CD4-positive, alpha-beta T cell (primary cell): ENCODE results near the gene RNF138. TPM values are rescaled to one million over a fixed set of nuclear protein-coding genes. Genes with fewer than 3 reads are reported as not detected.

Source experiments
- ATAC-seq: fragments of 200-7000 bp; cut with Tn5 transposase; one replicate; pipeline ENCODE4 v1.10.0; 2022; ENCODE audit warnings: mild to moderate bottlenecking; ENCODE audit not compliant: poor library complexity
- CTCF ChIA-PET: fragments of 350-600 bp; sonication (Branson Sonifier 250); formaldehyde crosslinking; loops from one replicate; lab custom pipeline; 2021; ENCODE audit warnings: antibody characterized with exemption, inconsistent platforms; lab: Charles Lee
- POLR2A ChIA-PET: fragments of 350-600 bp; sonication (Branson Sonifier 250); formaldehyde crosslinking; loops from one replicate; lab custom pipeline; 2021; ENCODE audit warnings: antibody characterized with exemption, inconsistent platforms; lab: Charles Lee
- DNase-seq, 14 experiments: peaks; one replicate each; pipeline ENCODE4 v3.0.0-alpha.2; 2013 to 2020; ENCODE audit warnings: mixed read lengths in 2 of 14
- H3K27ac ChIP-seq, 2 donors: one replicate each; pipeline versions ENCODE4 v1.5.1 to v1.7.0; 2013; ENCODE audit warnings: low read length in 2 of 2, low read depth in 1 of 2, mild to moderate bottlenecking in 1 of 2
- H3K27me3 ChIP-seq, 2 experiments: 1 replicate in 1 of 2; 2 replicates in 1 of 2; pipeline versions ENCODE4 v1.6.1 to v1.7.0; 2013; ENCODE audit warnings: low read length in 2 of 2, control low read depth in 1 of 2, mild to moderate bottlenecking in 1 of 2, moderate library complexity in 1 of 2; ENCODE audit not compliant: insufficient read depth in 2 of 2, control insufficient read depth in 1 of 2
- H3K36me3 ChIP-seq: one replicate; pipeline ENCODE4 v1.6.1; 2013; ENCODE audit warnings: low read length, control low read depth; ENCODE audit not compliant: insufficient read depth
- H3K4me1 ChIP-seq: one replicate; pipeline ENCODE4 v1.6.1; 2013; ENCODE audit warnings: low read length, control low read depth; ENCODE audit not compliant: insufficient read depth
- H3K4me3 ChIP-seq: one replicate; pipeline ENCODE4 v1.5.1; 2013; ENCODE audit warnings: mild to moderate bottlenecking, low read length, moderate library complexity
- H3K9me3 ChIP-seq, 2 experiments: 1 replicate in 1 of 2; 2 replicates in 1 of 2; pipeline versions ENCODE4 v1.6.1 to v1.7.0; 2013; ENCODE audit warnings: low read length in 2 of 2, mild to moderate bottlenecking in 2 of 2, control low read depth in 1 of 2, moderate library complexity in 1 of 2; ENCODE audit not compliant: control insufficient read depth in 1 of 2, insufficient read depth in 1 of 2
- H3K27ac Mint-ChIP-seq: one replicate; pipeline ENCODE4 v1.8.0; 2020; ENCODE audit warnings: mixed read lengths
- H3K27me3 Mint-ChIP-seq: one replicate; pipeline ENCODE4 v1.8.0; 2021; ENCODE audit warnings: mixed read lengths
- H3K36me3 Mint-ChIP-seq: one replicate; pipeline ENCODE4 v1.8.0; 2021; ENCODE audit warnings: low read depth, mixed read lengths
- H3K4me1 Mint-ChIP-seq: one replicate; pipeline ENCODE4 v1.8.0; 2021; ENCODE audit warnings: low read depth, mixed read lengths
- H3K4me3 Mint-ChIP-seq: one replicate; pipeline ENCODE4 v1.8.0; 2020; ENCODE audit warnings: mild to moderate bottlenecking, mixed read lengths
- H3K9me3 Mint-ChIP-seq: one replicate; pipeline ENCODE4 v1.8.0; 2020; ENCODE audit warnings: mixed read lengths
- intact Hi-C, 2 experiments: fragments of 100-400 bp; cut with DNase I in 1 of 2; cut with micrococcal nuclease in 1 of 2; formaldehyde crosslinking; loops; one replicate each; pipeline versions ENCODE4 v1.15.1 to v1.9.0; 2023 to 2025; cut with DNase I, micrococcal nuclease
- polyA plus RNA-seq, 2 donors: library from polyadenylated mRNA; unstranded; fragments of 120-200 nt; gene quantifications; one replicate each; pipeline ENCODE4 v1.2.1, GENCODE V29; 2013
- total RNA-seq, 174 experiments: library from RNA in 2 of 174; stranded (reverse) in 2 of 174; gene quantifications; one replicate each; pipeline ENCODE4 v1.2.3 and lab custom pipeline; 2021 to 2026
- TF ChIP-seq, protein P1 (sequence below): fragments of 200-600 bp; IDR thresholded peaks from one replicate; pipeline ENCODE4 v1.8.0; 2022; ENCODE audit warnings: antibody characterized with exemption, mild to moderate bottlenecking

Gene RNF138, protein sequence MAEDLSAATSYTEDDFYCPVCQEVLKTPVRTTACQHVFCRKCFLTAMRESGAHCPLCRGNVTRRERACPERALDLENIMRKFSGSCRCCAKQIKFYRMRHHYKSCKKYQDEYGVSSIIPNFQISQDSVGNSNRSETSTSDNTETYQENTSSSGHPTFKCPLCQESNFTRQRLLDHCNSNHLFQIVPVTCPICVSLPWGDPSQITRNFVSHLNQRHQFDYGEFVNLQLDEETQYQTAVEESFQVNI
- total RNA-seq (100 to 1,000 TPM; 177 to 184 TPM), total RNA-seq (lab: John Stamatoyannopoulos, UW) (52.3 to 323 (median 102) reads per million in 172 experiments)
- 56.8 TPM for polyA plus RNA-seq (2013, experiment 1 of 2)
- polyA plus RNA-seq (2013, experiment 2 of 2) = 59.3 TPM

DNA sequence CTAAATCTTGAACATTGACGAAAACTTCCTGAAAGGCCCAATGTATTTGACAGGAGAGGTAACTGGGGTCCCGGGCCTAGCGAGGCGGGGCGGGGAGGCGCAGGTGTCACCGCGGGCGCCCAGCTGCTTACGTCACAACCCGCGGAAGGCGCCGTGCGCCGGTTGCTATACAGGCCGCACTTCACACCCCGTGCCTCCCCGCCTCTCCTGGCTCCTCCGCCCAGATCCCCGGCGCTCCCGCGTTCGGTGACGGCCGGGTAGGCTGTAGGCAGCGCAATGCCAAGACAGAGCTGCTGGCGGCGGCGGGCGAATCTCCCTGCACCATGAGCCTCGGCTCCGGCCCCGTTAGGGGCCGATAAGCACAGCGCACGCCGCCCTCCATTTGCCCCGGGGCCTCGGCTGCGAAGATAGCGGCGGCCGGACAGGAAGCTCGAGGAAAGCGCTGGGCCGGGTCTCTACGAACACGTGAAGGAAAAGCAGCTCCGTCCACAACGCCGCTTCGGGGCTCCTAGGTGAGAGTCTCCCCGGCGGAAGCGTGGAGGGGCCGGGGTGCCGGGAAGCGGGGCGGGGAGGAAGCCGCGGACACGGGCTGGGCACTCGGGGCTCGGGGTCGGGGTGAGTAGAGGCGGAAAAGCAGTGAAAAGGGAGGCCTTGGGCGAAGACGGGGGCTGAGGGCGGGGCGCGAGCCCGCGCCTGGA, at the start of gene RNF138:
TSS of gene RNF138 (plus strand) at position 151 of the 698 bp plus-strand sequence. CDS start 903 bp downstream, outside the sequence.
- Histone ChIP-seq H3K4me3 (peak within 1 kb of the TSS; percentile 92), H3K36me3 (peaks cover 10% of the 10 kb centered on the region), H3K4me1 (peaks cover 43% of the 10 kb centered on the region), H3K9me3 (no peaks in the 10 kb centered on the region), H3K27ac (peak within 1 kb of the TSS; percentile 98 to 100), H3K27me3 (no peaks in the 10 kb centered on the region)
- peak; percentile 72 to 96 (median 82) for DNase-seq
- Mint-ChIP-seq H3K9me3 (no peaks in the 10 kb centered on the region), H3K27me3 (no peaks in the 10 kb centered on the region), H3K27ac (peak within 1 kb of the TSS; percentile 85), H3K4me1 (peaks cover 55% of the 10 kb centered on the region), H3K36me3 (peaks cover 40% of the 10 kb centered on the region), H3K4me3 (peak within 1 kb of the TSS; percentile 100)
- ChIA-PET CTCF (interaction anchor here (0.9 to 3.0 kb wide), 5 partner anchors 19 to 149 kb away, joined by 3 to 11 read pairs (median 5); partner anchors contain the start of genes RNF125 and TRAPPC8), POLR2A (interaction anchor here (0.7 to 5.3 kb wide), 12 partner anchors 8 to 149 kb away, joined by 3 to 139 read pairs (median 4); partner anchors contain the start of genes RNF125 and TRAPPC8)
- intact Hi-C loops = loop anchor here (1.0 to 5.0 kb wide), 5 partner anchors 19 to 149 kb away; partner anchors contain the start of genes RNF125 (in 2 of the 2) and TRAPPC8 (in 2 of the 2)
- TF ChIP-seq, protein P1, sequence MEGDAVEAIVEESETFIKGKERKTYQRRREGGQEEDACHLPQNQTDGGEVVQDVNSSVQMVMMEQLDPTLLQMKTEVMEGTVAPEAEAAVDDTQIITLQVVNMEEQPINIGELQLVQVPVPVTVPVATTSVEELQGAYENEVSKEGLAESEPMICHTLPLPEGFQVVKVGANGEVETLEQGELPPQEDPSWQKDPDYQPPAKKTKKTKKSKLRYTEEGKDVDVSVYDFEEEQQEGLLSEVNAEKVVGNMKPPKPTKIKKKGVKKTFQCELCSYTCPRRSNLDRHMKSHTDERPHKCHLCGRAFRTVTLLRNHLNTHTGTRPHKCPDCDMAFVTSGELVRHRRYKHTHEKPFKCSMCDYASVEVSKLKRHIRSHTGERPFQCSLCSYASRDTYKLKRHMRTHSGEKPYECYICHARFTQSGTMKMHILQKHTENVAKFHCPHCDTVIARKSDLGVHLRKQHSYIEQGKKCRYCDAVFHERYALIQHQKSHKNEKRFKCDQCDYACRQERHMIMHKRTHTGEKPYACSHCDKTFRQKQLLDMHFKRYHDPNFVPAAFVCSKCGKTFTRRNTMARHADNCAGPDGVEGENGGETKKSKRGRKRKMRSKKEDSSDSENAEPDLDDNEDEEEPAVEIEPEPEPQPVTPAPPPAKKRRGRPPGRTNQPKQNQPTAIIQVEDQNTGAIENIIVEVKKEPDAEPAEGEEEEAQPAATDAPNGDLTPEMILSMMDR = no peak
- peak; percentile 56 for ATAC-seq

DNA sequence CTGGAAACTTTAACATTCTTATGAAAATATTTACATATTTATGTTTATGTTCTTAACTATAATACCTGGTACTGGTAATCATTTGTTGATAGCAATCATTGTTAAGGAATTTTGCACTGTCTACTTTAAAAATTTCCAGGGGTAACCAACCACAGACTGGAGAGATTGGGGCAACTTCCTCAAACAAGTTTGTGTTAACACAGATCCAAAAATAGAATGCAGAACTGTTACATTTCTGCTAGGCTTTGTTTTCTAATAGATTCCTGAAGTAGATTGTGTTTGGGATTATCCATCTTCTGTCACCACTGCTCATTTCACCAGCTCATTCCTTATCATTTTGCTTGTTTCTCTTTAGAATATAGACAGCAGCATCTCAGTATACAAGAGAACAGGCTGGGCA, 49.3 kb upstream of the RNF138 start:
- Mint-ChIP-seq H3K36me3 (peaks cover 95% of the 10 kb centered on the region), H3K27me3 (no peaks in the 10 kb centered on the region), H3K4me1 (peaks cover 54% of the 10 kb centered on the region), H3K4me3 (no peak overlapping the region), H3K27ac (no peak overlapping the region), H3K9me3 (no peaks in the 10 kb centered on the region)
- TF ChIP-seq, protein P1 = no peak
- H3K4me1 ChIP-seq = peaks cover 37% of the 10 kb centered on the region
- POLR2A ChIA-PET = interaction anchor here (2.4 kb wide), 1 partner anchor 23 kb away, joined by 16 read pairs; the partner anchor contains the start of gene RNF125
- H3K27ac ChIP-seq = peak overlapping the region in 1 of 2 donors; percentile 32
- intact Hi-C loops = no loop called here
- no peaks in the 10 kb centered on the region for H3K9me3 ChIP-seq
- H3K36me3 ChIP-seq = peaks cover 50% of the 10 kb centered on the region
- no peak overlapping the region for H3K4me3 ChIP-seq
- CTCF ChIA-PET = interaction anchor here (1.0 kb wide), 1 partner anchor 30 kb away, joined by 3 read pairs; no protein-coding TSS in a partner anchor
- DNase-seq (no peak), ATAC-seq (no peak)
- no peaks in the 10 kb centered on the region for H3K27me3 ChIP-seq

DNA sequence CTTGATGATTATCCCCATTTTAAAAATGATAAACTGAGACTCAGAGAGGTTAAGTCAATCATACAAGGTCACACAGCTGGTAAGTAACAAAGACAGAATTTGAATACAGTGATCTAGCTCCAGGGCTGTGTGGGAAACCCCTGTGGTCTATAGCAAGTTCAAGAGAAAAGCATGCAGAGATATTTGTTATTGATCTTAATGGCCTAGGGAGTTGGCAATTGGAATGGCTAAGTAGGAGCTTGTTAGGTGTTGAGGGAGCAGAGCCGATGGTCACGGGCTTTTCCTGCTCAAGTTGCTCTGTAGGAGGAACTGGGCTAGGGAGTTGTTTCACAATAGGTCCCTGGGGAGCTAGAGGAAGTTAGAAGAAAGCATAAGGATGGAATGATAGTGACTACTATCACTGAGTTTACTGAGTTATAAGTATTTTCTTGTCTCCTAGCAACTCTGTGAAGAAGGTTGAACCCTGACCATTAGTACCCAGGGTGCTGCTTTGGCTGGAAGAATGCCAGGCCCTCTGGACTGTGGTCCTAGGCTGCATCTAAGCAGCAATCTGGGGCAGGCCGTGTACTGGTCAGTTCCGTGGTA, 43.1 kb upstream of the RNF138 start:
- Histone ChIP-seq H3K9me3 (no peaks in the 10 kb centered on the region), H3K4me1 (peaks cover 39% of the 10 kb centered on the region), H3K27ac (peak overlapping the region in 1 of 2 donors; percentile 56), H3K27me3 (no peaks in the 10 kb centered on the region), H3K36me3 (peaks cover 49% of the 10 kb centered on the region), H3K4me3 (no peak overlapping the region)
- peak overlapping the region; percentile 11 for H3K4me3 Mint-ChIP-seq
- peaks cover 50% of the 10 kb centered on the region for H3K4me1 Mint-ChIP-seq
- H3K36me3 Mint-ChIP-seq = peaks cover 88% of the 10 kb centered on the region
- ChIA-PET POLR2A (interaction anchor here (1.0 to 3.3 kb wide), 3 partner anchors 30 to 107 kb away, joined by 3 to 31 read pairs (median 3); partner anchors contain the start of gene RNF125), CTCF (interaction anchor here (1.1 kb wide), 1 partner anchor 72 kb away, joined by 3 read pairs; no protein-coding TSS in a partner anchor)
- peak overlapping the region; percentile 75 for H3K27ac Mint-ChIP-seq
- TF ChIP-seq, protein P1 = no peak
- no peaks in the 10 kb centered on the region for H3K9me3 Mint-ChIP-seq
- intact Hi-C loops = loop anchor here in 1 of 2 experiments (5.0 kb wide), 1 partner anchor 44 kb away; the partner anchor contains the start of gene RNF138
- ATAC-seq (peak; percentile 27), DNase-seq (peak in 2 of 14 experiments; percentile 41 to 49)
- H3K27me3 Mint-ChIP-seq = no peaks in the 10 kb centered on the region
